Activated CD8-positive, alpha-beta T cell treated with anti-CD3 and anti-CD28 coated beads, Interleukin-2, amount 10 ng/mL, durations not matched to agents 7 days and 5 days (primary cell): ENCODE results near the gene HPF1. TPM values are rescaled to one million over a fixed set of nuclear protein-coding genes. Genes with fewer than 3 reads are reported as not detected.
A peak's percentile ranks its signal among the peaks of the same experiment; 100 is the strongest.

Source experiments
- ATAC-seq: fragments of 150-1000 bp; cut with Tn5 transposase; one replicate; pipeline ENCODE4 v1.10.0; 2021; ENCODE audit warnings: moderate library complexity
- CTCF ChIA-PET: fragments of 350-600 bp; sonication (Branson Sonifier 250); formaldehyde crosslinking; loops from one replicate; lab custom pipeline; 2021; ENCODE audit warnings: antibody characterized with exemption; lab: Charles Lee
- POLR2A ChIA-PET: fragments of 350-600 bp; sonication (Branson Sonifier 250); formaldehyde crosslinking; loops from one replicate; lab custom pipeline; 2021; ENCODE audit warnings: antibody characterized with exemption; lab: Charles Lee
- DNase-seq: peaks from one replicate; pipeline ENCODE4 v3.0.0-alpha.2; 2020
- H3K27ac Mint-ChIP-seq: one replicate; pipeline ENCODE4 v1.8.0; 2021; ENCODE audit warnings: mild to moderate bottlenecking, mixed read lengths
- H3K27me3 Mint-ChIP-seq: one replicate; pipeline ENCODE4 v1.8.0; 2021; ENCODE audit warnings: low read depth, mixed read lengths
- H3K36me3 Mint-ChIP-seq: one replicate; pipeline ENCODE4 v1.8.0; 2021; ENCODE audit warnings: low read depth, mixed read lengths
- H3K4me1 Mint-ChIP-seq: one replicate; pipeline ENCODE4 v1.8.0; 2021; ENCODE audit warnings: low read depth, mixed read lengths
- H3K4me3 Mint-ChIP-seq: one replicate; pipeline ENCODE4 v1.8.0; 2021; ENCODE audit warnings: mild to moderate bottlenecking, mixed read lengths
- H3K9me3 Mint-ChIP-seq: one replicate; pipeline ENCODE4 v1.8.0; 2022; ENCODE audit warnings: mixed read lengths; ENCODE audit not compliant: insufficient read depth
- total RNA-seq, 2 experiments: library from RNA; stranded (reverse); gene quantifications; one replicate each; pipeline ENCODE4 v1.2.3, GENCODE V29; 2021

The HPF1 gene
- total RNA-seq, 2 experiments from 2014 or later = 16.4 to 17.4 TPM

GRCh38 chr4:169730564-169730963 lies 27.2 kb downstream of the HPF1 start:
- H3K9me3 Mint-ChIP-seq = no peaks in the 10 kb centered on the region
- no peaks in the 10 kb centered on the region for H3K27me3 Mint-ChIP-seq
- CTCF ChIA-PET = no interaction called here
- H3K27ac Mint-ChIP-seq = no peak overlapping the region
- ATAC-seq (no peak), DNase-seq (no peak)
- peaks cover 10% of the 10 kb centered on the region for H3K36me3 Mint-ChIP-seq
- no peaks in the 10 kb centered on the region for H3K4me1 Mint-ChIP-seq
- H3K4me3 Mint-ChIP-seq = no peak overlapping the region
- POLR2A ChIA-PET = no interaction called here

GRCh38 chr4:169727616-169728015 lies 30.1 kb downstream of the HPF1 start:
- CTCF ChIA-PET = interaction anchor here (1.4 to 2.0 kb wide), 2 partner anchors 15 to 114 kb away, joined by 3 to 8 read pairs; partner anchors contain the start of gene NEK1
- DNase-seq (no peak), ATAC-seq (no peak)
- POLR2A ChIA-PET = interaction anchor here (0.7 kb wide), 2 partner anchors 13 to 76 kb away, joined by 3 to 4 read pairs; no protein-coding TSS in a partner anchor
- Mint-ChIP-seq H3K4me1 (no peaks in the 10 kb centered on the region), H3K9me3 (no peaks in the 10 kb centered on the region), H3K27ac (no peak overlapping the region), H3K27me3 (no peaks in the 10 kb centered on the region), H3K4me3 (no peak overlapping the region), H3K36me3 (peaks cover 6% of the 10 kb centered on the region)

- no peaks in the 10 kb centered on the region for H3K4me1 Mint-ChIP-seq
- no peak for ATAC-seq
- CTCF ChIA-PET = no interaction called here
Measured at GRCh38 chr4:169724260-169724659, 33.5 kb downstream of the HPF1 start.

GRCh38 chr4:169723207-169723965 lies 34.4 kb downstream of the HPF1 start:
- no peaks in the 10 kb centered on the region for H3K4me1 Mint-ChIP-seq
- ChIA-PET POLR2A (no interaction called here), CTCF (interaction anchor here (0.9 to 1.2 kb wide), 2 partner anchors 102 to 110 kb away, joined by 4 to 8 read pairs; partner anchors contain the start of gene NEK1)
- no peaks in the 10 kb centered on the region for H3K9me3 Mint-ChIP-seq
- H3K36me3 Mint-ChIP-seq = peaks cover 17% of the 10 kb centered on the region
- no peak overlapping the region for H3K4me3 Mint-ChIP-seq
- no peaks in the 10 kb centered on the region for H3K27me3 Mint-ChIP-seq
- ATAC-seq = no peak
- DNase-seq = no peak
- no peak overlapping the region for H3K27ac Mint-ChIP-seq

More at GRCh38 chr4:169724260-169724659, 33.5 kb downstream of the HPF1 start:
- no peak for DNase-seq
- POLR2A ChIA-PET = no interaction called here
- H3K9me3 Mint-ChIP-seq = no peaks in the 10 kb centered on the region
- H3K36me3 Mint-ChIP-seq = peaks cover 13% of the 10 kb centered on the region
- no peak overlapping the region for H3K27ac Mint-ChIP-seq
- H3K4me3 Mint-ChIP-seq = no peak overlapping the region
- no peaks in the 10 kb centered on the region for H3K27me3 Mint-ChIP-seq

- ATAC-seq (no peak), DNase-seq (no peak)
- no peaks in the 10 kb centered on the region for H3K9me3 Mint-ChIP-seq
- H3K27ac Mint-ChIP-seq = peak overlapping the region; percentile 10
- H3K27me3 Mint-ChIP-seq = no peaks in the 10 kb centered on the region
- no peak overlapping the region for H3K4me3 Mint-ChIP-seq
- CTCF ChIA-PET = interaction anchor here (1.0 kb wide), 1 partner anchor 107 kb away, joined by 4 read pairs; no protein-coding TSS in a partner anchor
- POLR2A ChIA-PET = no interaction called here
- H3K36me3 Mint-ChIP-seq = peaks cover 28% of the 10 kb centered on the region
- H3K4me1 Mint-ChIP-seq = no peaks in the 10 kb centered on the region
Measured at GRCh38 chr4:169720529-169720928, 37.2 kb downstream of the HPF1 start.

GRCh38 chr4:169716677-169717076 lies 41.1 kb downstream of the HPF1 start:
- DNase-seq (no peak), ATAC-seq (no peak)
- POLR2A ChIA-PET = no interaction called here
- no peaks in the 10 kb centered on the region for H3K27me3 Mint-ChIP-seq
- H3K36me3 Mint-ChIP-seq = peaks cover 31% of the 10 kb centered on the region
- H3K4me1 Mint-ChIP-seq = no peaks in the 10 kb centered on the region
- no peak overlapping the region for H3K4me3 Mint-ChIP-seq
- CTCF ChIA-PET = interaction anchor here (2.1 kb wide), 1 partner anchor 104 kb away, joined by 8 read pairs; the partner anchor contains the start of gene NEK1
- H3K9me3 Mint-ChIP-seq = no peaks in the 10 kb centered on the region
- H3K27ac Mint-ChIP-seq = no peak overlapping the region

GRCh38 chr4:169715826-169716225 lies 41.9 kb downstream of the HPF1 start:
- Mint-ChIP-seq H3K27ac (no peak overlapping the region), H3K36me3 (peaks cover 27% of the 10 kb centered on the region), H3K4me3 (no peak overlapping the region), H3K27me3 (no peaks in the 10 kb centered on the region), H3K4me1 (no peaks in the 10 kb centered on the region), H3K9me3 (no peaks in the 10 kb centered on the region)
- CTCF ChIA-PET = no interaction called here
- DNase-seq (no peak), ATAC-seq (no peak)
- POLR2A ChIA-PET = no interaction called here

- Mint-ChIP-seq H3K9me3 (no peaks in the 10 kb centered on the region), H3K36me3 (peaks cover 11% of the 10 kb centered on the region), H3K4me3 (no peak overlapping the region), H3K4me1 (no peaks in the 10 kb centered on the region), H3K27ac (no peak overlapping the region), H3K27me3 (no peaks in the 10 kb centered on the region)
- DNase-seq (no peak), ATAC-seq (no peak)
- POLR2A ChIA-PET = no interaction called here
- CTCF ChIA-PET = no interaction called here
Measured at GRCh38 chr4:169707958-169708643, 49.6 kb downstream of the HPF1 start.

- Mint-ChIP-seq H3K36me3 (peaks cover 24% of the 10 kb centered on the region), H3K9me3 (no peaks in the 10 kb centered on the region), H3K27me3 (no peaks in the 10 kb centered on the region), H3K4me1 (no peaks in the 10 kb centered on the region), H3K4me3 (no peak overlapping the region), H3K27ac (no peak overlapping the region)
- no peak for DNase-seq
- no peak for ATAC-seq
- ChIA-PET POLR2A (no interaction called here), CTCF (no interaction called here)
Measured at GRCh38 chr4:169698331-169698730, 59.4 kb downstream of the HPF1 start.

- ATAC-seq (no peak), DNase-seq (no peak)
- Mint-ChIP-seq H3K27me3 (no peaks in the 10 kb centered on the region), H3K9me3 (no peaks in the 10 kb centered on the region), H3K4me3 (no peak overlapping the region), H3K27ac (no peak overlapping the region), H3K4me1 (peaks cover 6% of the 10 kb centered on the region), H3K36me3 (peaks cover 18% of the 10 kb centered on the region)
- ChIA-PET POLR2A (no interaction called here), CTCF (no interaction called here)
Measured at GRCh38 chr4:169690787-169691186, 67.0 kb downstream of the HPF1 start.

GRCh38 chr4:169689681-169690080 lies 68.1 kb downstream of the HPF1 start:
- H3K36me3 Mint-ChIP-seq = peaks cover 18% of the 10 kb centered on the region
- no peaks in the 10 kb centered on the region for H3K27me3 Mint-ChIP-seq
- H3K9me3 Mint-ChIP-seq = no peaks in the 10 kb centered on the region
- ChIA-PET CTCF (interaction anchor here (0.8 kb wide), 1 partner anchor 77 kb away, joined by 3 read pairs; no protein-coding TSS in a partner anchor), POLR2A (no interaction called here)
- ATAC-seq (no peak), DNase-seq (no peak)
- peaks cover 6% of the 10 kb centered on the region for H3K4me1 Mint-ChIP-seq
- no peak overlapping the region for H3K4me3 Mint-ChIP-seq
- H3K27ac Mint-ChIP-seq = no peak overlapping the region
